Colonic mucosa (tissue), 4 donors: Measurements from ENCODE around the gene TTLL11. TPM values are rescaled to one million over a fixed set of nuclear protein-coding genes. Genes with fewer than 3 reads are reported as not detected.

Experiments used
- DNase-seq: peaks from one replicate; pipeline ENCODE4 v3.0.0-alpha.2; 2020
- H3K27ac ChIP-seq: fragments of 200-600 bp; one replicate; pipeline ENCODE4 v1.8.0; 2021
- H3K27me3 ChIP-seq: fragments of 200-600 bp; one replicate; pipeline ENCODE4 v1.8.0; 2021
- H3K36me3 ChIP-seq: fragments of 200-600 bp; one replicate; pipeline ENCODE4 v1.8.0; 2021
- H3K4me1 ChIP-seq: fragments of 200-600 bp; one replicate; pipeline ENCODE4 v1.8.0; 2021; ENCODE audit warnings: mild to moderate bottlenecking
- H3K4me3 ChIP-seq: fragments of 200-600 bp; one replicate; pipeline ENCODE4 v1.8.0; 2021
- H3K9ac ChIP-seq, 2 donors: one replicate each; pipeline ENCODE4 v1.7.0; 2013; ENCODE audit warnings: control low read depth in 2 of 2, low read depth in 2 of 2, low read length in 2 of 2
- H3K9me3 ChIP-seq: fragments of 200-600 bp; one replicate; pipeline ENCODE4 v1.8.0; 2021
- intact Hi-C: fragments of 100-400 bp; cut with DNase I; formaldehyde crosslinking; loops from one replicate; pipeline ENCODE4 v1.14.1; 2022
- total RNA-seq, 2 donors: library from RNA; stranded (reverse); fragmentation: NEBNext Ultra II Directional in 1 of 2; extraction: Animal tissue kit (Norgen Biotek cat#: 25700) in 1 of 2; gene quantifications; one replicate each; pipeline ENCODE4 v1.2.1, GENCODE V29; 2021
- TF ChIP-seq, protein P1 (sequence below): fragments of 200-600 bp; IDR thresholded peaks from one replicate; pipeline ENCODE4 v1.8.0; 2022; ENCODE audit warnings: antibody characterized with exemption, mild to moderate bottlenecking
- donor health status: healthy.
- donor health status: DM: no; HTN: no; CAD: no.
- donor health status: DM: no; HTN: no; CAD: no.

The TTLL11 gene, protein sequence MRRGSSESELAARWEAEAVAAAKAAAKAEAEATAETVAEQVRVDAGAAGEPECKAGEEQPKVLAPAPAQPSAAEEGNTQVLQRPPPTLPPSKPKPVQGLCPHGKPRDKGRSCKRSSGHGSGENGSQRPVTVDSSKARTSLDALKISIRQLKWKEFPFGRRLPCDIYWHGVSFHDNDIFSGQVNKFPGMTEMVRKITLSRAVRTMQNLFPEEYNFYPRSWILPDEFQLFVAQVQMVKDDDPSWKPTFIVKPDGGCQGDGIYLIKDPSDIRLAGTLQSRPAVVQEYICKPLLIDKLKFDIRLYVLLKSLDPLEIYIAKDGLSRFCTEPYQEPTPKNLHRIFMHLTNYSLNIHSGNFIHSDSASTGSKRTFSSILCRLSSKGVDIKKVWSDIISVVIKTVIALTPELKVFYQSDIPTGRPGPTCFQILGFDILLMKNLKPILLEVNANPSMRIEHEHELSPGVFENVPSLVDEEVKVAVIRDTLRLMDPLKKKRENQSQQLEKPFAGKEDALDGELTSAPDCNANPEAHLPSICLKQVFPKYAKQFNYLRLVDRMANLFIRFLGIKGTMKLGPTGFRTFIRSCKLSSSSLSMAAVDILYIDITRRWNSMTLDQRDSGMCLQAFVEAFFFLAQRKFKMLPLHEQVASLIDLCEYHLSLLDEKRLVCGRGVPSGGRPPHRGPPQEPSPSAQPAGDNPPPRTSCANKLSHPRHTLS
- 1 to 10 TPM; 5.1 to 5.5 TPM for total RNA-seq

DNA sequence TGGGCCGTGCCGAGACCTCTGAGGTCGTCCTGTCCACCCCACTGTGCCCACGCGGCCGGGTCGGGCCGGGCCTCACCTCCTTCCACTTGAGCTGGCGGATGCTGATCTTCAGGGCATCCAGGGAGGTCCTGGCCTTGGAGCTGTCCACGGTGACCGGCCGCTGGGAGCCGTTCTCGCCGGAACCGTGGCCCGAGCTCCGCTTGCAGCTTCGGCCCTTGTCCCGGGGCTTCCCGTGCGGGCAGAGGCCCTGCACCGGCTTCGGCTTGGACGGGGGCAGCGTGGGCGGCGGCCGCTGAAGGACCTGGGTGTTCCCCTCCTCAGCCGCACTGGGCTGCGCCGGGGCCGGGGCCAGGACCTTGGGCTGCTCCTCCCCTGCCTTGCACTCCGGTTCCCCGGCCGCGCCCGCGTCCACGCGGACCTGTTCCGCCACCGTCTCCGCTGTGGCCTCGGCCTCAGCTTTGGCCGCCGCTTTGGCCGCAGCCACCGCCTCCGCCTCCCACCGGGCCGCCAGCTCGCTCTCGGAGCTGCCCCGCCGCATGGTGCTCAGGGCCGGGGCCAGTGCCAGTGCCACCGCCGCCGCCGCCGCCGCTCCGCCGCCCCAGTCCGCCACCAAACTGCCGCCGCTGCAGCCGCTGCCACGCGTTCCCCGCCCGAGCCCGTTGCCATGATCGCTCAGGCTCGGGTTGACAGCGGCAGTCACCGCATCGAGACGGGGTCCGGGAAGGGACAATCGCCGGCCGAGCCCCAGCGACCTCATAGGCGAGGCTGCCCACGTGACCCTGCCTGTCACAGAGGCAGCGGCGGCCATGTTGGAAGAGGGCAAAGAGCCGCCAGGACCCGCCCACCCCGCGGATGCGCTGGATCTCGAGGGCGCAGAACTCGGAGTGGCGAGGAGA is at the start of gene TTLL11:
TTLL11 (minus strand) TSS at position 698 of the 896 bp plus-strand sequence; CDS start at position 538, 160 bp downstream.
- H3K4me3 ChIP-seq, result peak within 1 kb of the TSS; percentile 66
- intact Hi-C loops, result loop anchor here (10.0 kb wide), 1 partner anchor 548 kb away; no protein-coding TSS in a partner anchor
- peak within 1 kb of the TSS; percentile 72 for H3K27ac ChIP-seq
- H3K27me3 ChIP-seq, result no peaks in the 10 kb centered on the region
- H3K36me3 ChIP-seq, result no peaks in the 10 kb centered on the region
- H3K4me1 ChIP-seq, result peaks cover 10% of the 10 kb centered on the region
- TF ChIP-seq, protein P1, sequence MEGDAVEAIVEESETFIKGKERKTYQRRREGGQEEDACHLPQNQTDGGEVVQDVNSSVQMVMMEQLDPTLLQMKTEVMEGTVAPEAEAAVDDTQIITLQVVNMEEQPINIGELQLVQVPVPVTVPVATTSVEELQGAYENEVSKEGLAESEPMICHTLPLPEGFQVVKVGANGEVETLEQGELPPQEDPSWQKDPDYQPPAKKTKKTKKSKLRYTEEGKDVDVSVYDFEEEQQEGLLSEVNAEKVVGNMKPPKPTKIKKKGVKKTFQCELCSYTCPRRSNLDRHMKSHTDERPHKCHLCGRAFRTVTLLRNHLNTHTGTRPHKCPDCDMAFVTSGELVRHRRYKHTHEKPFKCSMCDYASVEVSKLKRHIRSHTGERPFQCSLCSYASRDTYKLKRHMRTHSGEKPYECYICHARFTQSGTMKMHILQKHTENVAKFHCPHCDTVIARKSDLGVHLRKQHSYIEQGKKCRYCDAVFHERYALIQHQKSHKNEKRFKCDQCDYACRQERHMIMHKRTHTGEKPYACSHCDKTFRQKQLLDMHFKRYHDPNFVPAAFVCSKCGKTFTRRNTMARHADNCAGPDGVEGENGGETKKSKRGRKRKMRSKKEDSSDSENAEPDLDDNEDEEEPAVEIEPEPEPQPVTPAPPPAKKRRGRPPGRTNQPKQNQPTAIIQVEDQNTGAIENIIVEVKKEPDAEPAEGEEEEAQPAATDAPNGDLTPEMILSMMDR, result no peak
- peak within 1 kb of the TSS; percentile 66 to 68 for H3K9ac ChIP-seq
- peak; percentile 96 for DNase-seq
- H3K9me3 ChIP-seq, result no peaks in the 10 kb centered on the region

DNA sequence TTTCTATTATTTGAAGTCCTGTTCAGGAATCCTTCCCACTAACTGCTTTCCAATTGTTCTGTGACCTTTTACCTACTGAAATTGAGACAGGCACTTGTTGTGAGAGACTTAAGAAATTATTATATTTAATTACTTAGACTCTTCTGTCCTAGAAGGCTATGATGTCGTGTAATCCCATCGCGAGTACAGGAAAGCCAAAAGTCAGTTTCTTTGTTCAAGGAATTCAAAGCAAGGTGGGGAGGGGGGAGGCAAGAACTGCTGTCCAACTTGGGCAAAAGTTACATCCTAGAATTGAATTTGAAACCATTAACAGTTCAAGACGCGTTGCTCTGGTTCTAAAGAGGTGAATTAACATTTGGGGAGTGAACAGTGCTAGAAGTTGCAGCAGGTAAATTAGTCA is 48.6 kb upstream of the TTLL11 start:
- intact Hi-C loops, result no loop called here
- no peaks in the 10 kb centered on the region for H3K9me3 ChIP-seq
- no peaks in the 10 kb centered on the region for H3K4me1 ChIP-seq
- no peaks in the 10 kb centered on the region for H3K36me3 ChIP-seq
- no peaks in the 10 kb centered on the region for H3K27me3 ChIP-seq
- no peak for DNase-seq
- no peak overlapping the region for H3K4me3 ChIP-seq
- TF ChIP-seq, protein P1, result no peak
- H3K9ac ChIP-seq, result no peak overlapping the region
- H3K27ac ChIP-seq, result no peak overlapping the region

DNA sequence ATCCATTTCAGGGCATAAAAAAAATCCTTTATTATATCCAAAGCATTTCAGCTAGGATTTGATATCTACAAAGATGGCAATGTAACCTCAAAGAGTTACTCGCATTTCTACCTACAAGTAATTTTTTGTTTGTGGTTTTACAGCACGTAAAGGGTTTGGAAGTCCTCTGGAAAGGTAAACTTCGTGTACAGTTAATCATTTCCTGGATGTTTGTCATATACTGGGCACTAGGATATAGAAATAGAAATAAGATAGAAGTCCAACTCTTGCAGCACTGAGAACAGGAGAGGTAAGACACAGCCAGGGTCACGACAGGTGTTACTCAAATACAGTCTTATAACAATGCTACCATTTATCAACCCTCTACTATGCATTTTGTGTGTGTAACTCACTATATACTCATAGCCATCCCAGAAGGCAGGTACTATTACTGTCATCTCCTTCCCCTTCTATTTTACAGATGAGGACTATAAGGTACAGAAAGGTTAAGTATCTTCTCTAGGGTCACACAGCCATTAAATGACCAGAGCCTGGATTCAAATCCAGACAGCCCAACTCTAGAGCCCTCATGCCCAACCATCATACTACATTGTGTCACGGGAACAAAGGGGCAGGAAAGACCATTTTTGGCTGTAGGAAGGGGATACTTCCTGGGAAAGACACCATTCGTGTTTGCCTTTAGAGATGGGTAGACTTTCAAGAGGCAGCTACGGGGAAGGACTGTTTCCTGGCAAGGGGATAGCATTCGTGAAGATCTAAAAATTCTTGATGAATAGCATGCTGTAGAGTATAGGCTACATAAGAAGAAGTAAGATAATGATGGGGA is 47.5 kb upstream of the TTLL11 start:
- Histone ChIP-seq H3K27ac (no peak overlapping the region), H3K27me3 (no peaks in the 10 kb centered on the region), H3K9ac (no peak overlapping the region), H3K4me1 (no peaks in the 10 kb centered on the region), H3K36me3 (no peaks in the 10 kb centered on the region), H3K4me3 (no peak overlapping the region), H3K9me3 (no peaks in the 10 kb centered on the region)
- no peak for DNase-seq
- intact Hi-C loops, result no loop called here
- TF ChIP-seq, protein P1, result no peak

DNA sequence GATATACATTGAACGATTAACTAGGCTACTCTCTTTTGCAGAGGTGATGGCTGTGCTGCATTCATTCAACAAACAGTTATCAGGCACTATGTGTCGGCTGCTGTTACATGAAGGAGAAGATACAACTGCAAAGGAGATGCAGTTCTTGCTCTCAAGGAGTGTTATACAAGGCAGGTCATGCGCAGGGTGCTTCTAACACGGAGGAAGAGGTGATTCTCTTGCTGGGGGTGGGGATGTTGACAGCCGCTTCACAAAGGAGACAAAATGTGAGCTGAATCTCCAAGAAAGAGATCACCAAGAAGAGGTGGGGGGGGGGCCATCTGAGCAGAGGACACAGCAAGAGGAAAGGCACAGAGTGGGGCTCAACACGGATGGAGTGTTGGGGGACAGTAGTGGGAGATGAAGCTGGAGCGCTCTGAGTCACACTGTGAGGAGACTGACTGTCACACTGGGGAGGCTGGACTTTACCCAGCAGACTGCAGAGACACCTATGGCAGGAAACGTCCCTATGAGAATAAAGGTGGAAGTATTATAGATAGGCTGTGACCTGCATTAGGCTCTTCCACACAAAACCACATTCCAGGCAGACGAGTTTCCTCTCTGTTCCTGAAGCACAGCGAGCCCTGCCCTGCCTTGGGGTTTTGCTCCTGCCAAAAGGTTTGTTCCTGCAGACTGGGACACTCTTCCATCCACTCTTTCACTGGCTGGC is 45.6 kb upstream of the TTLL11 start:
- H3K4me1 ChIP-seq, result no peaks in the 10 kb centered on the region
- no peak for DNase-seq
- TF ChIP-seq, protein P1, result no peak
- no peaks in the 10 kb centered on the region for H3K36me3 ChIP-seq
- no peak overlapping the region for H3K4me3 ChIP-seq
- no peak overlapping the region for H3K27ac ChIP-seq
- intact Hi-C loops, result no loop called here
- no peak overlapping the region for H3K9ac ChIP-seq
- no peaks in the 10 kb centered on the region for H3K27me3 ChIP-seq
- no peaks in the 10 kb centered on the region for H3K9me3 ChIP-seq
